ENCODE measurements around the gene KCNA10.

- no peak for TF ChIP-seq RELA (CRISPR knock-in tag; IDR thresholded peaks at IDR 0.05; ENCODE audit: borderline replicate concordance)
- TF ChIP-seq TCF7 (CRISPR knock-in tag; IDR thresholded peaks at IDR 0.05; ENCODE audit: low read depth) = no peak
- no peak for TF ChIP-seq CTCF (IDR thresholded peaks at IDR 0.05)
- TF ChIP-seq E2F4 (CRISPR knock-in tag; IDR thresholded peaks at IDR 0.05; ENCODE audit: borderline replicate concordance, low read depth) = no peak
- no peak for TF ChIP-seq USF2 (CRISPR knock-in tag; IDR thresholded peaks at IDR 0.05)
- no peak for TF ChIP-seq E2F5 (CRISPR knock-in tag; IDR thresholded peaks at IDR 0.05)
- TF ChIP-seq CREM (CRISPR knock-in tag; IDR thresholded peaks at IDR 0.05) = no peak
- no peak for TF ChIP-seq USF1 (CRISPR knock-in tag; IDR thresholded peaks at IDR 0.05)
- no peak for TF ChIP-seq CREB1 (CRISPR knock-in tag; IDR thresholded peaks at IDR 0.05)
Measured at GRCh38 chr1:110506541-110506940, 12.4 kb downstream of the KCNA10 start.

Measured in WTC11 (cell line).